ENCODE results near the gene NAPEPLD.
"Not testable (repeated sequence)": the region's sequence is repeated elsewhere in the genome, so short reads cannot be mapped to it uniquely, and the experiment has no call there.

The NAPEPLD gene

GRCh38 chr7:103148994-103149807, at the start of gene NAPEPLD:
Gene NAPEPLD (minus strand): TSS chr7:103149099. CDS start chr7:103128776, 20,323 bp downstream.
- no peak for DNase-seq (ENCODE audit: low read depth)

- DNase-seq (ENCODE audit: low read depth): not testable (repeated sequence)
Observed at GRCh38 chr7:103198079-103198478, 49.2 kb upstream of the NAPEPLD start.

GRCh38 chr7:103195364-103195763, 46.5 kb upstream of the NAPEPLD start:
- DNase-seq (ENCODE audit: low read depth): not testable (repeated sequence)

GRCh38 chr7:103172415-103173146, 23.7 kb upstream of the NAPEPLD start:
- not testable (repeated sequence) for DNase-seq (ENCODE audit: low read depth)

- not testable (repeated sequence) for DNase-seq (ENCODE audit: low read depth)
Observed at GRCh38 chr7:103171695-103172414, 23.0 kb upstream of the NAPEPLD start.

- not testable (repeated sequence) for DNase-seq (ENCODE audit: low read depth)
Observed at GRCh38 chr7:103166921-103167544, 18.1 kb upstream of the NAPEPLD start.

- DNase-seq (ENCODE audit: low read depth): not testable (repeated sequence)
Observed at GRCh38 chr7:103163087-103163825, 14.4 kb upstream of the NAPEPLD start.

GRCh38 chr7:103162641-103163040, 13.7 kb upstream of the NAPEPLD start:
- DNase-seq (ENCODE audit: low read depth): not testable (repeated sequence)

- DNase-seq (ENCODE audit: low read depth): not testable (repeated sequence)
Observed at GRCh38 chr7:103161998-103162616, 13.2 kb upstream of the NAPEPLD start.

- DNase-seq (ENCODE audit: low read depth): not testable (repeated sequence)
Observed at GRCh38 chr7:103159072-103159471, 10.2 kb upstream of the NAPEPLD start.

GRCh38 chr7:103155331-103156024, 6.6 kb upstream of the NAPEPLD start:
- DNase-seq (ENCODE audit: low read depth): not testable (repeated sequence)

- no peak for DNase-seq (ENCODE audit: low read depth)
Observed at GRCh38 chr7:103154042-103154441, 5.1 kb upstream of the NAPEPLD start.

GRCh38 chr7:103152744-103153617, 4.1 kb upstream of the NAPEPLD start:
- not testable (repeated sequence) for DNase-seq (ENCODE audit: low read depth)

GRCh38 chr7:103151993-103152676, 3.2 kb upstream of the NAPEPLD start:
- not testable (repeated sequence) for DNase-seq (ENCODE audit: low read depth)

GRCh38 chr7:103150192-103150591, 1.3 kb upstream of the NAPEPLD start:
- DNase-seq (ENCODE audit: low read depth): no peak

GRCh38 chr7:103149808-103150180, 895 bp upstream of the NAPEPLD start:
- DNase-seq (ENCODE audit: low read depth): no peak

- DNase-seq (ENCODE audit: low read depth): no peak
Observed at GRCh38 chr7:103148131-103148993, 537 bp downstream of the NAPEPLD start.

Measured in CMK (cell line).